ENCODE data around the gene PCLAF.

PCLAF gene

GRCh38 chr15:64422697-64423096 is 41.5 kb upstream of the PCLAF start:
- H3K4me2 ChIP-seq (ENCODE audit: low read depth, low read length, poor library complexity, severe bottlenecking) = no peak overlapping the region
- H3K4me3 ChIP-seq (ENCODE audit: low read length, poor library complexity, severe bottlenecking) = no peak overlapping the region
- H2AFZ ChIP-seq (ENCODE audit: low read length) = no peak overlapping the region
- no peaks in the 10 kb centered on the region for H3K9me3 ChIP-seq (ENCODE audit: insufficient read depth, low read depth, low read length)
- no peaks in the 10 kb centered on the region for H3K9me2 ChIP-seq (replicated peaks; ENCODE audit: low read depth, low read length)
- TF ChIP-seq CTCF (conservative IDR thresholded peaks at IDR 0.05; ENCODE audit: low read length) = no peak
- TF ChIP-seq EZH2phosphoT487 (IDR thresholded peaks at IDR 0.05; ENCODE audit: borderline replicate concordance) = no peak
- no peaks in the 10 kb centered on the region for H4K20me1 ChIP-seq (ENCODE audit: insufficient read depth, low read length, poor library complexity, severe bottlenecking)
- no peaks in the 10 kb centered on the region for H3K79me2 ChIP-seq (ENCODE audit: insufficient read depth, low read length)
- no peaks in the 10 kb centered on the region for H3K27me3 ChIP-seq (ENCODE audit: insufficient read depth, low read length, poor library complexity, severe bottlenecking)
- peaks cover 28% of the 10 kb centered on the region; the same call in 1 of the 2 replicates for H3K36me3 ChIP-seq (ENCODE audit: insufficient read depth, low read length)
- peaks cover 8% of the 10 kb centered on the region for H3K4me1 ChIP-seq (ENCODE audit: insufficient read depth, low read length, poor library complexity, severe bottlenecking)
- H3K9ac ChIP-seq (ENCODE audit: low read depth, low read length, poor library complexity, severe bottlenecking) = no peak overlapping the region
- no peaks in the 10 kb centered on the region for H3F3A ChIP-seq (ENCODE audit: low read depth)

- Histone ChIP-seq H3F3A (ENCODE audit: low read depth) (no peaks in the 10 kb centered on the region), H3K27me3 (ENCODE audit: insufficient read depth, low read length, poor library complexity, severe bottlenecking) (no peaks in the 10 kb centered on the region), H2AFZ (ENCODE audit: low read length) (no peak overlapping the region), H3K9me2 (replicated peaks; ENCODE audit: low read depth, low read length) (no peaks in the 10 kb centered on the region), H3K9me3 (ENCODE audit: insufficient read depth, low read depth, low read length) (no peaks in the 10 kb centered on the region), H3K79me2 (ENCODE audit: insufficient read depth, low read length) (no peaks in the 10 kb centered on the region), H3K4me2 (ENCODE audit: low read depth, low read length, poor library complexity, severe bottlenecking) (no peak overlapping the region), H4K20me1 (ENCODE audit: insufficient read depth, low read length, poor library complexity, severe bottlenecking) (no peaks in the 10 kb centered on the region), H3K4me3 (ENCODE audit: low read length, poor library complexity, severe bottlenecking) (no peak overlapping the region), H3K36me3 (ENCODE audit: insufficient read depth, low read length) (peaks cover 25% of the 10 kb centered on the region; the same call in 1 of the 2 replicates), H3K4me1 (ENCODE audit: insufficient read depth, low read length, poor library complexity, severe bottlenecking) (no peaks in the 10 kb centered on the region), H3K9ac (ENCODE audit: low read depth, low read length, poor library complexity, severe bottlenecking) (no peak overlapping the region)
- TF ChIP-seq CTCF (conservative IDR thresholded peaks at IDR 0.05; ENCODE audit: low read length) = no peak
Measured at GRCh38 chr15:64412216-64412615, 31.0 kb upstream of the PCLAF start.

- H3K27me3 ChIP-seq (ENCODE audit: insufficient read depth, low read length, poor library complexity, severe bottlenecking) = no peaks in the 10 kb centered on the region
- H4K20me1 ChIP-seq (ENCODE audit: insufficient read depth, low read length, poor library complexity, severe bottlenecking) = no peaks in the 10 kb centered on the region
- no peak overlapping the region for H3K4me2 ChIP-seq (ENCODE audit: low read depth, low read length, poor library complexity, severe bottlenecking)
- H3K9me2 ChIP-seq (replicated peaks; ENCODE audit: low read depth, low read length) = no peaks in the 10 kb centered on the region
- no peak overlapping the region for H3K4me3 ChIP-seq (ENCODE audit: low read length, poor library complexity, severe bottlenecking)
- no peaks in the 10 kb centered on the region for H3K4me1 ChIP-seq (ENCODE audit: insufficient read depth, low read length, poor library complexity, severe bottlenecking)
- no peak overlapping the region for H2AFZ ChIP-seq (ENCODE audit: low read length)
- TF ChIP-seq EZH2phosphoT487 (IDR thresholded peaks at IDR 0.05; ENCODE audit: borderline replicate concordance) (no peak), CTCF (conservative IDR thresholded peaks at IDR 0.05; ENCODE audit: low read length) (no peak)
- no peaks in the 10 kb centered on the region for H3F3A ChIP-seq (ENCODE audit: low read depth)
- no peaks in the 10 kb centered on the region for H3K9me3 ChIP-seq (ENCODE audit: insufficient read depth, low read depth, low read length)
- H3K9ac ChIP-seq (ENCODE audit: low read depth, low read length, poor library complexity, severe bottlenecking) = no peak overlapping the region
- H3K36me3 ChIP-seq (ENCODE audit: insufficient read depth, low read length) = peaks cover 41% of the 10 kb centered on the region; the same call in 1 of the 2 replicates
- no peaks in the 10 kb centered on the region for H3K79me2 ChIP-seq (ENCODE audit: insufficient read depth, low read length)
Measured at GRCh38 chr15:64400583-64400982, 19.3 kb upstream of the PCLAF start.
